ENCODE measurements around the gene TLCD3B.

DNA sequence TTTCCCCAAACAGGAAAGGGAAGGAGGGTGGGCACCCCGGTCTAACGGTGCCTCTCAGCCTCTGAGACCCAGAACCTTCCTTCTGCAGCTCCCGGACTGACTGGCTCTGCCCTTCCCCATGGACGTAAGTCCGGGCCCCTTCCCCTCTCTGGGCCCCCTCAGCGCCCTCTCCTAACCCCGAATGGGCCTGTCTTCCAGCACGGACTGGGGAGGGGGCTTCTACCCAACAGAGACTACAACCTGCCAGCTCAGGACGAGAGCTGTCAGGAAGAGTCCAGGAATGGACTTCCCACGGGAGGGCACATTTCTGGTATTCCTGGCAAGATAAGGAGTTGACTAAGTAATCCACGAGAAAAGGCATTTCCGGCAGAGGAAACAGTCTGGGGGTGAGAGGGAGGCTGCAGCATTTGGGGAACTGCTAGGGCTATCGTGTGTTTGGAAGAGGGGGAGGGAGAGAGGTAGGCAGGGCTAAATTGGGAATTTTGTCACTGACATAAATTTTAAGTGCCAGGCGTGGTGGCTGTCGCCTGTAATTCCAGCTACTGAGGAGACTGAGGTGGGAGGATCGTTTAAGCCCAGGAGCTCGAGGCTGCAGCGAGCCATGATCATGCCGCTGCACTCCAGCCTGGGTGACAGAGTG lies 22.4 kb upstream of the TLCD3B start:
- TF ChIP-seq, protein P1, sequence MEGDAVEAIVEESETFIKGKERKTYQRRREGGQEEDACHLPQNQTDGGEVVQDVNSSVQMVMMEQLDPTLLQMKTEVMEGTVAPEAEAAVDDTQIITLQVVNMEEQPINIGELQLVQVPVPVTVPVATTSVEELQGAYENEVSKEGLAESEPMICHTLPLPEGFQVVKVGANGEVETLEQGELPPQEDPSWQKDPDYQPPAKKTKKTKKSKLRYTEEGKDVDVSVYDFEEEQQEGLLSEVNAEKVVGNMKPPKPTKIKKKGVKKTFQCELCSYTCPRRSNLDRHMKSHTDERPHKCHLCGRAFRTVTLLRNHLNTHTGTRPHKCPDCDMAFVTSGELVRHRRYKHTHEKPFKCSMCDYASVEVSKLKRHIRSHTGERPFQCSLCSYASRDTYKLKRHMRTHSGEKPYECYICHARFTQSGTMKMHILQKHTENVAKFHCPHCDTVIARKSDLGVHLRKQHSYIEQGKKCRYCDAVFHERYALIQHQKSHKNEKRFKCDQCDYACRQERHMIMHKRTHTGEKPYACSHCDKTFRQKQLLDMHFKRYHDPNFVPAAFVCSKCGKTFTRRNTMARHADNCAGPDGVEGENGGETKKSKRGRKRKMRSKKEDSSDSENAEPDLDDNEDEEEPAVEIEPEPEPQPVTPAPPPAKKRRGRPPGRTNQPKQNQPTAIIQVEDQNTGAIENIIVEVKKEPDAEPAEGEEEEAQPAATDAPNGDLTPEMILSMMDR (IDR thresholded peaks at IDR 0.05 in 4 of 5, conservative IDR thresholded peaks at IDR 0.05 in 1 of 5): no peak
- no peak for TF ChIP-seq POLR2A (IDR thresholded peaks at IDR 0.05)

Measured in gastrocnemius medialis (tissue), 4 donors.